ENCODE measurements around the gene RAI1.
A peak's percentile ranks its signal among the peaks of the same experiment; 100 is the strongest.

- TF ChIP-seq RBAK (tag by site-specific recombination; IDR thresholded peaks at IDR 0.05) (no peak), SP2 (tag by site-specific recombination; IDR thresholded peaks at IDR 0.05) (no peak), CTCF (tag by site-specific recombination; IDR thresholded peaks at IDR 0.05) (no peak), HOXC10 (CRISPR knock-in tag; IDR thresholded peaks at IDR 0.05) (no peak), ZNF692 (tag by site-specific recombination; IDR thresholded peaks at IDR 0.05) (no peak), ZNF626 (tag by site-specific recombination; IDR thresholded peaks at IDR 0.05) (no peak), ZBTB1 (tag by site-specific recombination; IDR thresholded peaks at IDR 0.05) (no peak), ZNF76 (tag by site-specific recombination; IDR thresholded peaks at IDR 0.05; ENCODE audit: borderline replicate concordance, low read depth) (no peak), GLIS1 (tag by site-specific recombination; IDR thresholded peaks at IDR 0.05) (peak; percentile 47; the same call in 1 of the 2 replicates), ZBTB11 (tag by site-specific recombination; conservative IDR thresholded peaks at IDR 0.05; ENCODE audit: low read depth) (no peak), ZFP41 (tag by site-specific recombination; IDR thresholded peaks at IDR 0.05; ENCODE audit: borderline replicate concordance) (no peak)
Observed at GRCh38 chr17:17786998-17787397, 105.7 kb downstream of the RAI1 start.

All from HEK293 (cell line).